OCI-LY1 (cell line): ENCODE results near the gene PTPRN2.

Source experiments
- H2AFZ ChIP-seq: fragments of 200-600 bp; sonication (generic), shearing (Covaris generic); 2 replicates; pipeline ENCODE4 v1.6.0; 2014; ENCODE audit warnings: antibody characterized with exemption, mild to moderate bottlenecking, low read length
- H3F3A ChIP-seq: fragments of 200-600 bp; sonication (generic), shearing (Covaris generic); 2 replicates; pipeline ENCODE4 v1.6.0; 2014; ENCODE audit warnings: mild to moderate bottlenecking, antibody characterized with exemption, low read length, moderate library complexity; ENCODE audit not compliant: insufficient read depth
- H3K27ac ChIP-seq: fragments of 200-600 bp; sonication (generic); 2 replicates; pipeline ENCODE4 v1.5.1; 2014; ENCODE audit warnings: low read length, mixed run types, mild to moderate bottlenecking, low read depth; ENCODE audit not compliant: poor library complexity, severe bottlenecking
- H3K27me3 ChIP-seq: fragments of 200-600 bp; sonication (generic); 2 replicates; pipeline ENCODE4 v1.6.0; 2014; ENCODE audit warnings: antibody characterized with exemption, mild to moderate bottlenecking, low read length, moderate library complexity; ENCODE audit not compliant: insufficient read depth
- H3K36me3 ChIP-seq: fragments of 200-600 bp; sonication (generic); 2 replicates; pipeline ENCODE4 v1.6.1; 2014; ENCODE audit warnings: mild to moderate bottlenecking, antibody characterized with exemption, low read length, moderate library complexity, mixed read lengths; ENCODE audit not compliant: insufficient read depth
- H3K4me1 ChIP-seq: fragments of 200-600 bp; sonication (generic); 2 replicates; pipeline ENCODE4 v1.5.1; 2014; ENCODE audit warnings: mild to moderate bottlenecking, low read length, moderate library complexity; ENCODE audit not compliant: insufficient read depth, severe bottlenecking
- H3K4me2 ChIP-seq: fragments of 200-600 bp; sonication (generic), shearing (Covaris generic); 2 replicates; pipeline ENCODE4 v1.6.1; 2014; ENCODE audit warnings: low read length
- H3K4me3 ChIP-seq: fragments of 200-600 bp; sonication (generic); 2 replicates; pipeline ENCODE4 v1.5.1; 2014; ENCODE audit warnings: low read length, low read depth, mild to moderate bottlenecking, mixed read lengths; ENCODE audit not compliant: poor library complexity, severe bottlenecking
- H3K79me2 ChIP-seq: fragments of 200-600 bp; shearing (Covaris generic); 2 replicates; pipeline ENCODE4 v1.6.1; 2016; ENCODE audit warnings: mixed run types, low read length, mixed read lengths; ENCODE audit not compliant: insufficient read depth
- H3K9ac ChIP-seq: fragments of 200-600 bp; sonication (generic), shearing (Covaris generic); 2 replicates; pipeline ENCODE4 v1.6.1; 2014; ENCODE audit warnings: mild to moderate bottlenecking, low read length, mixed read lengths
- H3K9me2 ChIP-seq: fragments of 200-600 bp; sonication (generic), shearing (Covaris generic); 2 replicates; pipeline ENCODE4 v1.6.1; 2014; ENCODE audit warnings: low read depth, mild to moderate bottlenecking, low read length, mixed read lengths
- H3K9me3 ChIP-seq: fragments of 200-600 bp; shearing (Covaris generic); 2 replicates; pipeline ENCODE4 v1.6.1; 2014; ENCODE audit warnings: low read length, mixed read lengths
- H4K20me1 ChIP-seq: fragments of 200-600 bp; sonication (generic), shearing (Covaris generic); 2 replicates; pipeline ENCODE4 v1.6.0; 2016; ENCODE audit warnings: mild to moderate bottlenecking, low read length; ENCODE audit not compliant: insufficient read depth
- EZH2 ChIP-seq: fragments of 200-600 bp; sonication (generic), shearing (Covaris generic); IDR thresholded peaks from 2 replicates; pipeline ENCODE4 v1.8.0; 2017; ENCODE audit warnings: borderline replicate concordance, mixed run types, mild to moderate bottlenecking, antibody characterized with exemption, low read length, moderate library complexity, mixed read lengths
- TF ChIP-seq, protein P1 (sequence below): fragments of 200-600 bp; sonication (generic), shearing (Covaris generic); IDR thresholded peaks from 2 replicates; pipeline ENCODE4 v1.5.1; 2017; ENCODE audit warnings: mild to moderate bottlenecking, antibody characterized with exemption, low read length, moderate library complexity, mixed read lengths

PTPRN2 gene

DNA sequence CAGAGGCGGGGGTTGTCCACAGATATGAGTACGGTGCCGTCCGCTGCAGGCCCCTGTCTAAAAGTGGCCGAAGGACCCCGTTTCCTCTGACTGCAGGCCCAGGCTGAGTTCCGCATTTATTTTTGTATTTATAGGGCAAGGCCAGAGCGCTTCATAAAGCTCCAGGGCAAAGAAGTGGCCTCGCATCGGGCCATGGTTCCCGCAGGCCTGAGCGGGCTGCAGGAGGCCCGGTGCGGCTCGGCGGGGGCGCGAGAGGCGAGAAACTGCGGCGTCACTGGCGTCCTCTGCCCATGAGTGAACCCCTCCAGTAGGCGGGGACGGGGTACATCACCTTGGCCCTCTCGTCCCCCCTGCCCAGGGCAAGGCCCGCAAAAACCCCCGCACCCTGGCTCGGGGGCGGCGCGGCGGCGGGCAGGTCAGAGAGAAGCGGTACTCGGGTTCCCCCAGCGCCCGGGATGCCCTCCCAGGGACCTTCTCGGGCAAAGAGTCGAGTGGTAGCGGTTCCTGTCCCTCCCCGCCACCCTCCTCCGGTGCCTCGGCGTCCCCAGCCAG lies 895.1 kb downstream of the PTPRN2 start:
- H4K20me1 ChIP-seq, result no peaks in the 10 kb centered on the region
- H3K4me3 ChIP-seq, result no peak overlapping the region

DNA sequence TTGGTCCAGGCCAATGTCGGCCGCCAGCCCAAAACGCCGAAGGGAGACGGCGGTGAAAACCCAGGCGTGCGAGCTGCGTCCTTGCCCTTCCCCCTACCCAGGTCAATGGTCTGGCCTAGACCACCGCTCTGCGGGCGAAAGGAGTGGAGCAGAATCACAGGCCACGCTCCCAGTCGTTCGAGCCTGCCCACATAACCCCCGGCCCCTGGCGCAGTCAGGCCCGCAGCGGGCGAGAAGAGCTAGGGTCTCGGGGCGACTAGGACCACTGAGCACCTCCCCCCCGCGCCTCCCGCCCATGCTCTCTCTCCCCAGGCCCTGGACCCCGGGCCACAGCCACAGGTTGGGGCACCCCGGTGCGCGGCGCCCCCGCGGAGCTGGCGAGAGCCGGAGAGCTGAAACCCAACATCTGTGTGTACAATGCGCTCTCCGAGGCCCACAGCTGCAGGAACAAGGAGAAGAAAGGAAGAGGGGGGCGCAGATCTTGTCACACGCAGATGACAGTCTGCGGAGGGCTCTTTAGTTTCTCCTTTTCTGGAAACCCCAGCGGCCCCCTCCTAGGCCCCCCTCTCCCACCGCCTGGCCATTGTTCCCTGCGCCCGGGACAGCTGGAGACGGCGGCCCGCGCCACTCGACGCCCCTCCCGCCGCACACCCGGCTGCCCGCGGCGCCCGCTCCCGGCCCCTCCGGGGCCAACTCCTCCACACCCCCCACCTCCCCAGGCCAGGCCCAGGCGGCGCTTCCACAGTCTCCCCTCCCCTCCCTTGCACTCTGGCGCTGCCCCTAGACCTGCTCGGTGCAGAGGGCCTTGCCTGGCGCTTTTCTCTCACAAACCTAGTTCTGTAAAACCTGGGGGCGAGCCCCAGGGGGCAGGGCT lies 895.8 kb downstream of the PTPRN2 start:
- Histone ChIP-seq H4K20me1 (no peaks in the 10 kb centered on the region), H3K79me2 (no peaks in the 10 kb centered on the region), H3K36me3 (no peaks in the 10 kb centered on the region), H3K27ac (no peak overlapping the region), H3K4me1 (no peaks in the 10 kb centered on the region), H3K9me2 (no peaks in the 10 kb centered on the region), H3K9me3 (no peaks in the 10 kb centered on the region), H3F3A (no peaks in the 10 kb centered on the region), H3K9ac (no peak overlapping the region), H3K4me2 (no peak overlapping the region), H3K27me3 (no peaks in the 10 kb centered on the region), H3K4me3 (no peak overlapping the region), H2AFZ (no peak overlapping the region)
- TF ChIP-seq, protein P1, sequence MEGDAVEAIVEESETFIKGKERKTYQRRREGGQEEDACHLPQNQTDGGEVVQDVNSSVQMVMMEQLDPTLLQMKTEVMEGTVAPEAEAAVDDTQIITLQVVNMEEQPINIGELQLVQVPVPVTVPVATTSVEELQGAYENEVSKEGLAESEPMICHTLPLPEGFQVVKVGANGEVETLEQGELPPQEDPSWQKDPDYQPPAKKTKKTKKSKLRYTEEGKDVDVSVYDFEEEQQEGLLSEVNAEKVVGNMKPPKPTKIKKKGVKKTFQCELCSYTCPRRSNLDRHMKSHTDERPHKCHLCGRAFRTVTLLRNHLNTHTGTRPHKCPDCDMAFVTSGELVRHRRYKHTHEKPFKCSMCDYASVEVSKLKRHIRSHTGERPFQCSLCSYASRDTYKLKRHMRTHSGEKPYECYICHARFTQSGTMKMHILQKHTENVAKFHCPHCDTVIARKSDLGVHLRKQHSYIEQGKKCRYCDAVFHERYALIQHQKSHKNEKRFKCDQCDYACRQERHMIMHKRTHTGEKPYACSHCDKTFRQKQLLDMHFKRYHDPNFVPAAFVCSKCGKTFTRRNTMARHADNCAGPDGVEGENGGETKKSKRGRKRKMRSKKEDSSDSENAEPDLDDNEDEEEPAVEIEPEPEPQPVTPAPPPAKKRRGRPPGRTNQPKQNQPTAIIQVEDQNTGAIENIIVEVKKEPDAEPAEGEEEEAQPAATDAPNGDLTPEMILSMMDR, result no peak
- TF ChIP-seq EZH2, result no peak

More for the DNA sequence above, 895.1 kb downstream of the PTPRN2 start:
- H3K4me1 ChIP-seq, result no peaks in the 10 kb centered on the region
- H2AFZ ChIP-seq, result no peak overlapping the region
- H3K36me3 ChIP-seq, result no peaks in the 10 kb centered on the region
- no peaks in the 10 kb centered on the region for H3K9me3 ChIP-seq
- no peaks in the 10 kb centered on the region for H3F3A ChIP-seq
- H3K27ac ChIP-seq, result no peak overlapping the region
- H3K9ac ChIP-seq, result no peak overlapping the region
- TF ChIP-seq, protein P1, result no peak
- TF ChIP-seq EZH2, result no peak
- H3K4me2 ChIP-seq, result no peak overlapping the region
- no peaks in the 10 kb centered on the region for H3K9me2 ChIP-seq
- H3K27me3 ChIP-seq, result no peaks in the 10 kb centered on the region
- H3K79me2 ChIP-seq, result no peaks in the 10 kb centered on the region

GRCh38 chr7:157690833-157691585 lies 896.6 kb downstream of the PTPRN2 start:
- no peaks in the 10 kb centered on the region for H3K27me3 ChIP-seq

More at GRCh38 chr7:157690833-157691585, 896.6 kb downstream of the PTPRN2 start:
- TF ChIP-seq, protein P1, result no peak
- TF ChIP-seq EZH2, result no peak
- Histone ChIP-seq H4K20me1 (no peaks in the 10 kb centered on the region), H3K9me2 (no peaks in the 10 kb centered on the region), H3F3A (no peaks in the 10 kb centered on the region), H3K36me3 (no peaks in the 10 kb centered on the region), H3K79me2 (no peaks in the 10 kb centered on the region), H2AFZ (no peak overlapping the region), H3K4me2 (no peak overlapping the region), H3K27ac (no peak overlapping the region), H3K4me3 (no peak overlapping the region), H3K9me3 (no peaks in the 10 kb centered on the region), H3K4me1 (no peaks in the 10 kb centered on the region), H3K9ac (no peak overlapping the region)
